ENCODE measurements around the gene OLAH. TPM values are rescaled to one million over a fixed set of nuclear protein-coding genes. Genes with fewer than 3 reads are reported as not detected.
"Not testable (repeated sequence)": the region's sequence is repeated elsewhere in the genome, so short reads cannot be mapped to it uniquely, and the experiment has no call there.

The OLAH gene
- total RNA-seq (2022) (1.4 and 2.1 TPM in 2 replicates), Bru-seq, nascent RNA (percentile 36 among the genes with signal in this experiment), BruChase-seq, experiment 1, labeled RNA remaining after a 6-hour chase (percentile 43 among the genes with signal in this experiment), BruChase-seq, experiment 2, labeled RNA remaining after a 2-hour chase (percentile 39 among the genes with signal in this experiment)
- long read RNA-seq, partial matches to known transcripts = 0 of 1 reads
- long read RNA-seq, other reads (novel, unspliced or antisense) = 0 of 1 reads

DNA sequence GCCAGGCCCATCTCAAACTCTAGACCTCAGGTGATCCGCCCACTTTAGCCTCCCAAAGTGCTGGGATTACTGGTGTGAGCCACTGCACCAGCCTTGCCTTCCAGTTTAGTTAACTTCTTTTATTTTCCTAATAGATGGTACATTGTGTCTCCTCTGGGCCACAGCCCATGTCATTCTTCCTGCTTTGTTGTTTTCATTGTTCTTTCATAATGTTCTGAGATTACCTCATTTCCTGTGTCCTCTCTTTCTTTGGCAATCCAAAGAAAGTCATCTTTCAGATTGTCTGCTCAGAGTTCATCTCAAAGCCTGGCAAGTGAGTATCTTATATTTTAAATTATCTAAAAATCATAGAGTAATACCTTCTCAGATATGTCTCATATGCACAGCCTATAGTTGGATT lies at the start of gene OLAH:
OLAH (plus strand) TSS at position 270 of the 400 bp plus-strand sequence. CDS start 3,346 bp downstream, outside the sequence.
- Mint-ChIP-seq H3K27ac (ENCODE audit: low read depth, unreplicated experiment) (peak within 1 kb of the TSS; percentile 73), H3K4me3 (ENCODE audit: unreplicated experiment) (no peak within 1 kb of the TSS), H3K27me3 (ENCODE audit: insufficient read depth, unreplicated experiment) (no peaks in the 10 kb centered on the region), H3K4me1 (ENCODE audit: insufficient read depth, unreplicated experiment) (peaks cover 23% of the 10 kb centered on the region), H3K9me3 (ENCODE audit: unreplicated experiment) (peaks cover 8% of the 10 kb centered on the region), H3K36me3 (ENCODE audit: insufficient read depth, unreplicated experiment) (no peaks in the 10 kb centered on the region)
- TF ChIP-seq, protein P1, sequence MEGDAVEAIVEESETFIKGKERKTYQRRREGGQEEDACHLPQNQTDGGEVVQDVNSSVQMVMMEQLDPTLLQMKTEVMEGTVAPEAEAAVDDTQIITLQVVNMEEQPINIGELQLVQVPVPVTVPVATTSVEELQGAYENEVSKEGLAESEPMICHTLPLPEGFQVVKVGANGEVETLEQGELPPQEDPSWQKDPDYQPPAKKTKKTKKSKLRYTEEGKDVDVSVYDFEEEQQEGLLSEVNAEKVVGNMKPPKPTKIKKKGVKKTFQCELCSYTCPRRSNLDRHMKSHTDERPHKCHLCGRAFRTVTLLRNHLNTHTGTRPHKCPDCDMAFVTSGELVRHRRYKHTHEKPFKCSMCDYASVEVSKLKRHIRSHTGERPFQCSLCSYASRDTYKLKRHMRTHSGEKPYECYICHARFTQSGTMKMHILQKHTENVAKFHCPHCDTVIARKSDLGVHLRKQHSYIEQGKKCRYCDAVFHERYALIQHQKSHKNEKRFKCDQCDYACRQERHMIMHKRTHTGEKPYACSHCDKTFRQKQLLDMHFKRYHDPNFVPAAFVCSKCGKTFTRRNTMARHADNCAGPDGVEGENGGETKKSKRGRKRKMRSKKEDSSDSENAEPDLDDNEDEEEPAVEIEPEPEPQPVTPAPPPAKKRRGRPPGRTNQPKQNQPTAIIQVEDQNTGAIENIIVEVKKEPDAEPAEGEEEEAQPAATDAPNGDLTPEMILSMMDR (IDR thresholded peaks at IDR 0.05; ENCODE audit: unreplicated experiment) = no peak
- intact Hi-C loops (cut with micrococcal nuclease) = no loop called here
- ChIA-PET CTCF (interaction anchor here (0.7 kb wide), 1 partner anchor 1776 kb away, joined by 3 read pairs; no protein-coding TSS in a partner anchor), POLR2A (no interaction called here)
- no TSS peak for BruUV-seq (replicated peaks)
- peak; percentile 27 for DNase-seq (ENCODE audit: unreplicated experiment)

DNA sequence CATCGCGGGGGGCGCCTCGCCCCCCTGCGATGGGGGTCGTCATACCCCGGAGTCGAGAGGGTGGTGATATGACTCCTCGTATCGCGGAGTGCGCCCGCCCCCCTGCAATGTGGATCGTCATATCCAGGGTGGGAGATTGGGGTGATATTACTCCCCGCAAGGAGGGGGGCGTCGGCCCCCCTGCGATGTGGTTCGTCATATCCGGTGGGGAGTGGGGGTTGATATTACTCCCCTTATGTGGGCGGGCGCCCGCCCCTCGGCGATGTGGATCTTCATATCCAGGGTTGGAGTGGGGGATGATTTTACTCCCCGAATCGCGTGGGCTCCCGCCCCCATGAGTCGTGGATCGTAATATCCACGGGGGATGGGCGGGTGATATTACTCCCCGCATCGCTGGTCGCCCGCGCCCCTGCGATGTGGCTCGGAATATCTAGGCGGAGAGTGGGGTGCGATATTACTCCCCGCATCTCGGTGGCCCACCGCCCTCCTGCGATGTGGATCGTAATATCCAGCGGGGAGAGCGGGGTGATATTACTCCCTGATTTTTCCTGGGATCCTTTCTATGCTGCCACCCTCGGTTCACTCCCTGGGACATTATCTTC lies 47.7 kb upstream of the OLAH start:
- Mint-ChIP-seq H3K4me1 (ENCODE audit: insufficient read depth, unreplicated experiment) (peaks cover 7% of the 10 kb centered on the region), H3K36me3 (ENCODE audit: insufficient read depth, unreplicated experiment) (peaks cover 6% of the 10 kb centered on the region), H3K9me3 (ENCODE audit: unreplicated experiment) (no peaks in the 10 kb centered on the region), H3K27me3 (ENCODE audit: insufficient read depth, unreplicated experiment) (peaks cover 12% of the 10 kb centered on the region), H3K27ac (ENCODE audit: low read depth, unreplicated experiment) (no peak overlapping the region), H3K4me3 (ENCODE audit: unreplicated experiment) (peak overlapping the region; percentile 60)
- ChIA-PET POLR2A (no interaction called here), CTCF (no interaction called here)
- TF ChIP-seq, protein P1 (IDR thresholded peaks at IDR 0.05; ENCODE audit: unreplicated experiment) = no peak
- no TSS peak for BruUV-seq (replicated peaks)
- intact Hi-C loops (cut with micrococcal nuclease) = no loop called here
- DNase-seq (ENCODE audit: unreplicated experiment) = no peak

- H3K27ac Mint-ChIP-seq (ENCODE audit: low read depth, unreplicated experiment); intact Hi-C loops (cut with micrococcal nuclease); H3K4me3 Mint-ChIP-seq (ENCODE audit: unreplicated experiment); H3K9me3 Mint-ChIP-seq (ENCODE audit: unreplicated experiment); H3K36me3 Mint-ChIP-seq (ENCODE audit: insufficient read depth, unreplicated experiment); H3K27me3 Mint-ChIP-seq (ENCODE audit: insufficient read depth, unreplicated experiment); BruUV-seq (replicated peaks); H3K4me1 Mint-ChIP-seq (ENCODE audit: insufficient read depth, unreplicated experiment): not testable (repeated sequence)
- ChIA-PET CTCF (interaction anchor here (0.6 kb wide), 1 partner anchor 506 kb away, joined by 3 read pairs; no protein-coding TSS in a partner anchor), POLR2A (interaction anchor here (1.1 kb wide), 1 partner anchor 60 kb away, joined by 4 read pairs; no protein-coding TSS in a partner anchor)
- DNase-seq (ENCODE audit: unreplicated experiment) = peak; percentile 53
Observed at GRCh38 chr10:15013530-15013929, 30.2 kb upstream of the OLAH start.

DNA sequence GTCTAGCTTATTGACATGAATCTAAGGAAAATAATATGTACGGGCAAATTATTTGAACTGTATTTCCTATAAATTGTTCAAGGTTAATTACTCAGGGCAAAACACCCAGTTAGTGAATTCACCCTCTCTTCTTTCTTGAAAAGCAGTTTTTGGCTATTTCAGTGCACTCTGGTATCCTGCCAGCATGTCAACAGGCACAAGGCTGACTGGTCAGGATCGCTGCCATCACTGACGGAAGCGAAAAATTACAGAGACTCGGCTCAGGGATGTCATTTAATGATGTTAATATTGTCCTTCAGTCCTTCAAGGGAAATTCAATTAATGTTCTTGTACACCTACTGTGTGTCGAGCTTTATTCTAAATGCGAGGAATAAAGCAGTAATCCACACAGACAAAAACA lies 28.3 kb upstream of the OLAH start:
- ChIA-PET POLR2A (no interaction called here), CTCF (no interaction called here)
- H3K4me3 Mint-ChIP-seq (ENCODE audit: unreplicated experiment) = no peak overlapping the region
- no peak overlapping the region for H3K27ac Mint-ChIP-seq (ENCODE audit: low read depth, unreplicated experiment)
- TF ChIP-seq, protein P1 (IDR thresholded peaks at IDR 0.05; ENCODE audit: unreplicated experiment) = no peak
- H3K4me1 Mint-ChIP-seq (ENCODE audit: insufficient read depth, unreplicated experiment) = no peaks in the 10 kb centered on the region
- H3K36me3 Mint-ChIP-seq (ENCODE audit: insufficient read depth, unreplicated experiment) = no peaks in the 10 kb centered on the region
- no TSS peak for BruUV-seq (replicated peaks)
- intact Hi-C loops (cut with micrococcal nuclease) = no loop called here
- no peaks in the 10 kb centered on the region for H3K9me3 Mint-ChIP-seq (ENCODE audit: unreplicated experiment)
- DNase-seq (ENCODE audit: unreplicated experiment) = no peak
- H3K27me3 Mint-ChIP-seq (ENCODE audit: insufficient read depth, unreplicated experiment) = no peaks in the 10 kb centered on the region

GRCh38 chr10:15020966-15021365 lies 22.8 kb upstream of the OLAH start:
- H3K4me1 Mint-ChIP-seq (ENCODE audit: insufficient read depth, unreplicated experiment); POLR2A ChIA-PET; H3K27me3 Mint-ChIP-seq (ENCODE audit: insufficient read depth, unreplicated experiment); H3K27ac Mint-ChIP-seq (ENCODE audit: low read depth, unreplicated experiment); H3K9me3 Mint-ChIP-seq (ENCODE audit: unreplicated experiment); BruUV-seq (replicated peaks); intact Hi-C loops (cut with micrococcal nuclease); H3K4me3 Mint-ChIP-seq (ENCODE audit: unreplicated experiment); CTCF ChIA-PET; H3K36me3 Mint-ChIP-seq (ENCODE audit: insufficient read depth, unreplicated experiment): not testable (repeated sequence)
- peak; percentile 6 for DNase-seq (ENCODE audit: unreplicated experiment)

GRCh38 chr10:15023079-15023478 lies 20.7 kb upstream of the OLAH start:
- POLR2A ChIA-PET; H3K27me3 Mint-ChIP-seq (ENCODE audit: insufficient read depth, unreplicated experiment); H3K4me1 Mint-ChIP-seq (ENCODE audit: insufficient read depth, unreplicated experiment); H3K27ac Mint-ChIP-seq (ENCODE audit: low read depth, unreplicated experiment); H3K9me3 Mint-ChIP-seq (ENCODE audit: unreplicated experiment); H3K4me3 Mint-ChIP-seq (ENCODE audit: unreplicated experiment); DNase-seq (ENCODE audit: unreplicated experiment); intact Hi-C loops (cut with micrococcal nuclease); H3K36me3 Mint-ChIP-seq (ENCODE audit: insufficient read depth, unreplicated experiment); BruUV-seq (replicated peaks): not testable (repeated sequence)
- CTCF ChIA-PET = interaction anchor here (0.6 kb wide), 1 partner anchor 14 kb away, joined by 3 read pairs; no protein-coding TSS in a partner anchor
